Stimulated activated CD8-positive, alpha-beta memory T cell treated with anti-CD3 and anti-CD28 coated beads, Interleukin-15, amount 100 ng/mL, for 4 hours (primary cell): Measurements from ENCODE around the gene COL7A1.

Experiments
- DNase-seq, 2 donors: peaks; one replicate each; pipeline ENCODE4 v3.0.0-alpha.2; 2020; ENCODE audit warnings: low read depth in 2 of 2

COL7A1 gene

GRCh38 chr3:48595075-48595525 is at the start of gene COL7A1:
Gene COL7A1 (minus strand): TSS chr3:48595329. CDS start chr3:48595159, 170 bp downstream.
- no peak for DNase-seq

GRCh38 chr3:48642605-48643004 is 47.5 kb upstream of the COL7A1 start:
- no peak for DNase-seq

GRCh38 chr3:48641396-48641795 is 46.3 kb upstream of the COL7A1 start:
- DNase-seq = no peak

- no peak for DNase-seq
These were observed 44.9 kb upstream of the COL7A1 start for GRCh38 chr3:48639944-48640606.

- no peak for DNase-seq
These were observed 42.2 kb upstream of the COL7A1 start for GRCh38 chr3:48637305-48637704.

GRCh38 chr3:48636149-48636655 is 41.1 kb upstream of the COL7A1 start:
- DNase-seq = no peak

- DNase-seq = peak; percentile 83 to 84
These were observed 40.3 kb upstream of the COL7A1 start, which contains the start of gene SLC26A6 for GRCh38 chr3:48635222-48636021. Gene SLC26A6 (minus strand): TSS chr3:48635461. CDS start chr3:48635393, 68 bp downstream.

- DNase-seq = peak; percentile 24 to 51
These were observed 39.6 kb upstream of the COL7A1 start for GRCh38 chr3:48634661-48635221.

- no peak for DNase-seq
These were observed 38.6 kb upstream of the COL7A1 start for GRCh38 chr3:48633743-48634142.

- no peak for DNase-seq
These were observed 38.1 kb upstream of the COL7A1 start for GRCh38 chr3:48633256-48633655.

GRCh38 chr3:48631516-48632448 is 36.7 kb upstream of the COL7A1 start:
- no peak for DNase-seq

GRCh38 chr3:48630833-48631232 is 35.7 kb upstream of the COL7A1 start:
- DNase-seq = no peak

GRCh38 chr3:48630407-48630806 is 35.3 kb upstream of the COL7A1 start:
- DNase-seq = no peak

GRCh38 chr3:48629894-48630293 is 34.8 kb upstream of the COL7A1 start:
- DNase-seq = no peak

- no peak for DNase-seq
These were observed 33.3 kb upstream of the COL7A1 start for GRCh38 chr3:48628277-48629017.

GRCh38 chr3:48625600-48625999 is 30.5 kb upstream of the COL7A1 start:
- no peak for DNase-seq

GRCh38 chr3:48624767-48625166 is 29.6 kb upstream of the COL7A1 start:
- DNase-seq = no peak

GRCh38 chr3:48623851-48624547 is 28.9 kb upstream of the COL7A1 start:
- DNase-seq = no peak

GRCh38 chr3:48621461-48621869 is 26.3 kb upstream of the COL7A1 start, which contains the start of gene TMEM89:
Gene TMEM89 (minus strand): TSS chr3:48621769. CDS start chr3:48621756, 13 bp downstream.
- DNase-seq = no peak
